Activated CD4-positive, alpha-beta T cell treated with anti-CD3 and anti-CD28 coated beads, Interleukin-2, amount 50 U/mL, for 48 hours (primary cell): ENCODE data around the gene F9.
"Not testable (repeated sequence)": the region's sequence is repeated elsewhere in the genome, so short reads cannot be mapped to it uniquely, and the experiment has no call there.

ENCODE experiments used
- DNase-seq, 2 experiments: peaks; one replicate each; pipeline ENCODE4 v3.0.0-alpha.2; 2020

Gene F9

DNA sequence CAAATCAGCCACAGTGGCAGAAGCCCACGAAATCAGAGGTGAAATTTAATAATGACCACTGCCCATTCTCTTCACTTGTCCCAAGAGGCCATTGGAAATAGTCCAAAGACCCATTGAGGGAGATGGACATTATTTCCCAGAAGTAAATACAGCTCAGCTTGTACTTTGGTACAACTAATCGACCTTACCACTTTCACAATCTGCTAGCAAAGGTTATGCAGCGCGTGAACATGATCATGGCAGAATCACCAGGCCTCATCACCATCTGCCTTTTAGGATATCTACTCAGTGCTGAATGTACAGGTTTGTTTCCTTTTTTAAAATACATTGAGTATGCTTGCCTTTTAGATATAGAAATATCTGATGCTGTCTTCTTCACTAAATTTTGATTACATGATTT, at the start of gene F9:
Gene F9, plus strand, starts transcription at position 190 of the 400 bp plus-strand sequence. Its CDS starts 26 bp downstream, at position 216.
- DNase-seq: no peak

DNA sequence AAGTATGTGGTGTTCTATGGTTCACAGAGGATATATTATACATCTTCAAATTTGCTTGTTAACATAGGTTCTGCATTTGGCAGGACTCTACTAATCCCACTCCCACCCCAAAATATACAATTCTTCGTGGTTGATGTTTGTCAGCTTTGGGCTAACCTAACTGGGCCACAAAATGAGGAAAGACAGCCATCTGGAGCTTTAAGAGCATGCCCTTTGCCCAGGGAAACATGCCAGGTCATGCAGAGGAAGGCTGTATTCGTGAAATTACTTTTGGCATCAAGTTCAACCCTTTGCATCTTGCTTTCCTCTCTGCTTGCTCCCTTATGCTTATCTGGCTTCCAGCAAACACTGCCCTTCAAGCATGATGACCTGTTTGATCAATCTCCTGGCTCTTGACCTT, 46.8 kb upstream of the F9 start:
- DNase-seq: no peak

DNA sequence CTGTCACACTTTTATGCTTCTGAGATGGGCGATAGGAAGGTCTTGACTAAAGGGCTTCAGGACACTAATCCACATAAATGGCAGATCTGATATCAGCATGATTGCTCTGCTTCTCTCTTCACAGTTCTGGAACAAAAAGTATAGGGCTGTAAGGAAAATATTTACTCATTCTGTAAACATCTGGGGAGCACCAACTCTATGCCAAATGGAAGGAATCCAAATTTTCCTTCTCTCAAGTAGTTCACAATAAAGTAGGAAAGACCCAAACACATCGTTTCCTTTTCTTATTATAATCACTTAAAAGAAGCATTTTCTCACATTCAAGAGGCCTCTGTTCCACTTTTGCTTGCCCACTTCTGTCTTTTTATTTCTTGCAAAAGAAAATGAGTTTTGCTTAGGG, 45.9 kb upstream of the F9 start:
- no peak for DNase-seq

DNA sequence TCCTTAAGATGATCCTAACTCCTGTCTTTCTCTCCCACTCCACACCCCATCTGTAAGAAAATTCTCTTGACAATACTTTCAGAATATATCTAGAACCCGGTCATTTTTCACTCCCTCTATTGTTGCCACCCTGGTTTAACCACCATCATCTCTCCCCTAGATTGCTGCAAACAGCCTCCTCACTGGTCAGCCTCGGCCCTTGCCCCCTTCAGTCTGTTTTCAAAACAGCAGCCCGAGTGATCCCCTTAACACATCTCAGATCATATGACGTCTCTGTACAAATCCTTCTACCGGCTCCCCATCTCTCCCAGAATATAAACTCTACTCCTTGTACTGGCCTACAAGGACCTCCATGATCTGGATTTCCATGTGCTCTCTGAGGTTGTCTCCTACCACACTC, 35.2 kb upstream of the F9 start:
- no peak for DNase-seq

DNA sequence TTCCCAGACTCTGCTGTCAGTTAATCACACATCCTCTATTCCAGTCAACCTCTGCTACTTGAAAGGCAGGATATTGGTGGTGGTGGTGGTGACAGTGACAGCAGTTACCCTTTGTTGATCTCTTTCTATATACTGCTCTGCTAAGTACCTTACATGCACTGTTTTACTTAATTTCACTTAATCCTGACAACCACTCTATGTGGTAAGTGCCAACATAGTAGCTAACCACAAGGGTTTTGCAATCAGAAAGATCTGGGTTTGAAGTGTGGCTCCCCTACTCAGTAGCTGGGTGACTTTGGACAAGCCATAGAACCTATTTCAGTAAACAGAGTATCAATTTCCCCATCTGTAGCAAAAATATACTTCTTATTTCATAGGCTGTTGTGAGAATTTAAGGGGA, 24.2 kb upstream of the F9 start:
- no peak for DNase-seq

DNA sequence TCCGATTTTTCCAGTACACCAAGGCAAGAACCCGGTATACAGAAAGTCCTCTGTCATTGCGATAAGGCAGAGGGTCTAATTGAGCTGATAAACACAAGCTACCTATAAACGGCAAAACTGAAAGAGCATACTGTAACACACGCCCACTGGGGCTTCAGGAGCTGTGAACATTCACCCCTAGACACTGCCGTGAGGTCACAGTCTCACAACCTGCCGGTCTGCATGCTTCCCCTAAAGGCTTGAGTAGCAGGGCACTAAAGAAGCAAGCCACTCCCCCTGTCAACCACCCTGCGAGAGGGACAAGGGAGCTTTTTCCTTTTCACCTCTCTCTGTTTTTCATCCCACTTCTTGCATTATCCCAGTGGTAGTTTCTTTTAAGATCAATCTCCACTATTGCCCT, 22.4 kb upstream of the F9 start:
- no peak for DNase-seq

DNA sequence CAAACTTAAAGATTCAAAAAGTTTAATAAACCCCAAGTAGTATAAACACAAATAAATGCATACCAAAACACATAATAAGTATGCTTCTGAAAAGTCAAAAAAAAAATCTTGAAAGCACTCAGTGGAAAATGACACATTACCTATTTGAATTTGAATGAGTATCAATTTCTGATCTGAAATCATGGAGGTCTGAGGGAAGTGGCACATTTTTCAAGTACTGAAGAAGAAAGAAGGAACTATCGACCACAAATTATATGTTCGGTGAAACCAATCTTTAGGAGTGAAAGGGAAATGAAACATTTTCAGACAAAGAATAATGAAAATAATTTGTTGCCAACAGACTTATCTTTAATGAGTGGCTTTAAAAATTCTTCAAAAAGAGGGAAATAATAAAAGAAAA, 12.1 kb upstream of the F9 start:
- no peak for DNase-seq

DNA sequence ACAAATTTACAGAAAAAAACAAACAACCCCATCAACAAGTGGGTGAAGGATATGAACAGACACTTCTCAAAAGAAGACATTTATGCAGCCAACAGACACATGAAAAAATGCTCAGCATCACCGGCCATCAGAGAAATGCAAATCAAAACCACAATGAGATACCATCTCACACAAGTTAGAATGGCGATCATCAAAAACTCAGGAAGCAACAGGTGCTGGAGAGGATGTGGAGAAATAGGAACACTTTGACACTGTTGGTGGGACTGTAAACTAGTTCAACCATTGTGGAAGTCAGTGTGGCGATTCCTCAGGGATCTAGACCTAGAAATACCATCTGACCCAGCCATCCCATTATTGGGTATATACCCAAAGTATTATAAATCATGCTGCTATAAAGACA, 1.7 kb upstream of the F9 start:
- DNase-seq: not testable (repeated sequence)

DNA sequence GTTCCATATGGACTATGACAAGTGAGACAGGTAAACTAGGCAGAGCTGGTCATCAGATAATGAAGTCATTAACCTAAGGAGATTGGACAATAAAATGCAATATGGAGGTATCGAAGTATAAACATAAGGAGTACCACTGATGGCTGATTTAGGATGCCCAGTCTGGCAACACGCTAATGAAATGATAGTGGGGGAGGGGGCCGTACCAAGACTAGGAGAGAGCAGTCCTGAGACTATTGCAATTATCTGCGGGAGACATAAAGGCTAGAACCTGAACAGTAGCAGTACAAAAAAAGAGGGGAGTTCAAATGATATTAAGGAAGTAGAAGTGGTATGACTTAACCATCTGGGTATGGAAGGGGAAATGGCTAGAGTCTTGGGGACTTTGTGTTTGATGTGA, 2.3 kb downstream of the F9 start:
- no peak for DNase-seq

DNA sequence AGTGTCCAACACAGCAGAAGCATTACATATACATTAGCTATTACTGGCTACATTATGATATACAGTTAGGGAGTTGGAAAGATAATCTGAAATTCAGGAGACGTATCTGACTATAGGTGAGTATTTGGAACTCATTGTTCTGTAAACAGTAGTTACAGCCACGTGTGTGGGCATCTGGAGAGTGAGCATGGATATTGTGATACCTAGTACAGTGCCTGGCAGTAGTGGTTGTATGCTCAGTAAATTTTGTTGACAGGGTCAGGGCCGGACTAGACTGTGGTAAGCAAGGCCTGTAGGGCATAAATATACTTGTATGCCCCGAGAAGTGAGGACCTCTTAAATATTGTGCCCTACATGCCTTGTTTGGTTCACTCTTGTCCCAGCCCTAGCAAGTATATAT, 2.9 kb downstream of the F9 start:
- DNase-seq: no peak

DNA sequence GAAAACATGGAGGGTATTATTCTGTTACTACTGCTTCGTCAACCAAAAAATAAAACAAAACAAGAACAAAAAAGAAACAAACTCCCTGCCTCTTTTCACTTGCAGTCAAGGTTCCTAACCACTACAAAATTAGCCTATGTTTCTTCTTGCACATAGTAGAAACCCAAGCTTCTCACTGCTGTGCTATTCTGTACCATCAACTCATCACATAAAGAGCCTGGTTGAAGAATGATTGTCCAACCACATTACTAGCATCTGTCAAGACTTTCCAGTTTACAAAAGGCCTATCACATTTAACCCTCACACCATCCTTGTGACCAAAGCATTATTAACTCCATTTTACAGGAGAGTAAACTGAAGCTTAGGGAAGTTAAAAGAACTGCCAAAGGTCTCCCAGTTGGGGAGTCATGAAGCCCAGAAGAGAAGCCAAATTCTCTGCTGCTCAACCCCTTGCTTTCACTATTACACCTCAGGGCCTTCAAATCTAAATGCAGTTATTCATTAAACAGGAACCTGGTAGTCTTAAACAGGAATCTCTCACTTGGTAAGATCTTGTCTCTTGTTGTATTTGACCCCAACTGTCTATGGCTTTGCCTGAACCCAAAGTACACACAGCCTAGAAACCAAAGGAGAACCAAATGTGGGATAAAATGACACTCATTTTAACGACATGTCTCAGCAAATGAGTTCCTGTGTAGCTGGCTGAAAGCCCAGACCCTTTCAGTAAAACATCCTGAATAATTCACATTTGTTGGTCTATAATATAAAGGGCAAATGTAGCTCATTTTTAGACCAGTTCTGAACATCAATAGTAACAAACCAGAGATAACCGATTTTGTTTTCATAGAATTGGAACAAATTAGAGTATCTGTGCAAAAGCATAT, 8.6 kb downstream of the F9 start:
- DNase-seq: no peak

DNA sequence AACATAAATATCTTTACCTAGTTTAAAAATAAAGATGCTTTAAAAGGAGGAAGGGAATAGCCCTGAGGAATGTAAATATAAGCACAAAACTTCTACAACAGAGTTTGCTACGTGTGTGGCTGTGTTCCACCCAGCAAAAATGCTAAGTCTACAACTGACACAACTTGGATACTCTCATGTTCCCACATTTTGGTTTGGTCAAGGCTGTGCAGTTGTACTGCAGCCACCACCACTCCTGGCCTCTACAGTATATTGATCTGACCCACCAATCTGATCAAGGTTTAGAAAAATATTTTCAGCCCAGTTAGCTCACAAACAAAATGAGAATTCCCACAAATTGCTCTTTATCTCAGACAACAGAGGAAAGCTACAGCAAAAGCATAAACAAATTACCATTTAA, 12.1 kb downstream of the F9 start:
- no peak for DNase-seq

DNA sequence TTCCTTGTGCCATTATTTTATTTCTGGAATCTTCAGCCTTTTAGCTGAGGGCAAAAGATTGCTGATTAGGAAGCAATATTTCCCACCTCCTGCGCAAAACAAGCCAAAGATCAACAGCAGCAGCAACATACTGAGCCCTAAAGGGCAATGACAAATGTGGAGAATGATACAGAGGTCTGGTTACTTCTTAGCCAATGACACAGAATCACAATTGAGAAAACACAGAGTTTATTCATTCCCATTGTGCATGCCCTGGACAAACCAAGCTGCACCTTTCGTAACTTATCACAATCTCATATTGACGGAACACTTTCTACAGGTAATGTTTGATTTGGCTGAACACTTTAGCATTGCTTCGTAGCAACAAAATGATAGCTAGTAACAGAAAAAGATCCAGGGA, 13.4 kb downstream of the F9 start:
- no peak for DNase-seq

DNA sequence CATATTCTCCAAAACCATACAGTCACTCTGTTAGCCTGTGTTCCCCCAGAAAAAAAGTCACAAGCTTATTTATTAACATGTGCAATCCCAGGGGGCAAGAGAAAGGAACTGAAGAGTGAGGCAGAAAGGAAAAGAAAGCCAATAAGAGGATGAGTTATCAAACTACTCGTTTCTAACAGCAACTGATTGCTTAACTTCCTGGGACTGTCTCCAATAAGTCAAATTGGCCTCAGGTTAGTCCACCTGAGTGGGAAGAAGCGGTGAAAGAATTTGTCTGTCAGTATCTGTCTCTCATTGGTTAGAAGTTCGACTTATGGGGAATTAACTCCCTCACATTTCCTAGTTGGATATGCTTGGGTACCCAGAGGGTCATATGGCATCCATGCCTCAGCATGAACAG, 14.1 kb downstream of the F9 start:
- DNase-seq: no peak

DNA sequence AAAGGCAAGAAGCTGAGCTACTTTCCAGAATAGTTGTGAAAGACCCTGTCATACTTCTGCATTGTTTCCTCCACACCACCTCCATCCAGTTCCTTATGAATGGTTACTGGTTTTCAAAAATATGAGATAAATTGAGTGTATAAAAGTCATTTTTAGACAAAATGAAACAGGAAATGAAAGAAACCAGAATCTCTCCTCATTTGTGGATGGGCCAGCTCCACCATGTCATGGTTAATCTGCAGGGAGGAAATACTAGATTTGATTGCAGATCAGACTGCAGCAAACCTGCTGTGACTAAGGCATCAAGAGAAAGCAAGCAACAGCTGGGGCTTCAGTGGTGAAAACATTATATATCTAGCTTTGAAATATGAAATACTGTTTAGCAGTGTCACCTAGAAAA, 23.8 kb downstream of the F9 start:
- no peak for DNase-seq

DNA sequence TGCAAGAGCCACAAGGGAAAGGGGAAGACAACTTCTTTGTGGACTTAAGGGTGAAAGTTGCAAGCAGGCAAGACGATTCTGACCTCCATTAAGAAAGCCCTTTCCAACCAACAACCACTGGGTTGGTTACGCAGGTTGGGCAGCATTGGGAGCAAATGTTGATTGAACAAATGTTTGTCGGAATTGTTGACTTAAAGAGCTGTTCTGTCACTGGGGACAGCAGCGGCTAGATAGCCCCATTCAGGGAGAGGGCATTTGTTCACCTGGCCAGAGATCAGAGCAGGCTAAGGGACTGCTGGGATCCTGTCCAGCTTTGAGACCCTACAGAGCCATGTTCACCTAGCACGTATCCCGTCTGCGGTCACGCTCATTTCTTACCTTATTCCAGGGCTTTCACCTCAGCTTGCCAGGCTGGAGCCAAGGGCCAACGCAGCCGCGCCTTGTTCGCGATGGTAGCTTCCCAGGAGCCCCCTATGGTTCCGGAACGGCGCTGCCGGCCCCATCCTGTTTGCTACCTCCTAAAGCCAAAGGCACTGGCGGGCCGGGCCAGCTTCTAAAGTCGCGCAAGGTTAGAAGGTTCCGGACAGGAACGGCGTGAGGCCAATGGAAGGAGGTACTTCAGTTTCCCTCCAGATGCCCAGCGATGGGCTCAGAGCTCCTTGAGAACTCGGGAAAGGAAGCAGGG, 24.6 kb downstream of the F9 start:
- DNase-seq: no peak

DNA sequence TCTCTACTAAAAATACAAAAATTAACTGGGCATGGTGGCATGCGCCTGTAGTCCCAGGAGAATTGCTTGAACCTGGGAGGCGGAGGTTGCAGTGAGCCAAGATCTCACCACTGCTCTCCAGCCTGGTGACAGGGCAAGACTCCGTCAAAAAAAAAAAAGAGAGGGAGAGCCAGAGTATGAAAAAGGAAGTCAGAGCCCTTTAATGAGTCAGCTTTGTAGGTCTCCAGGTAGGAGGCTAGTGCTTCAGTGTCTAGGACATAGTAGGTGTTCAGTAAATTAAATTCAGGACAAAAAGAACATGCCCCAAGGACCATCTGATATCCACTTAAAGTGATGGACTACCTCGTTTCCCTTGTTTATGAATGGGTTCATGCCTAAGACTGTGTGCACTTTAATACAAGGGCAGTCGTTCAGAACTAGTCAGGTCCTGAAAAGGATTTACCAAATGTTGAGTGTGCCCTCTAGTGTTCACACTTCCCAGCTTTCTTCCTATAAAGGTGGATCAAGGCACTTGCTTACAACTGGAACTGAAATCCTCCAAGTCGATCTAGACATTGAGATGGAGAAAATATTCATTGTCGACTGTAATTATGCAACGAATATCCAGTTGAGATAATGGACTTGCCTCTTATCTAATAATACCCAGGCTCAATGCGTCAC, 29.0 kb downstream of the F9 start:
- no peak for DNase-seq

DNA sequence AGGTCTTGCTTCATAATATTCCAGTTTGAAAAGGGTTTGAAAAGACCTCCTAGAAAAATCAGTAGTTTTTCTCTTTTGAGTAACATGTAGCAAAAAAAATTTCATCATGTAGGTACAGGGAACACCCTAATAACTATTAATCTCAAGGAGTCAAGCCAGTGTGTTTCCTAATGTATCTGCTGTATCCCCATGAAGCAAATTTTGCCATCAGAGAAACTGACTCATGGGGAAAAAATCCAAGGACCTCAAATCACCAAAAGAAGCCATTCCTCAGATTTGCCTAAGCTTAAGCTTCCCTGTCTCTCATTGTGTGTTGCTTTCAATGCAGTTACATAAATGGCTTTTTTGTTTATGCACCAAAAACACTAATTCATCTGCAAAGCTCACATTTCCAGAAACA, 29.7 kb downstream of the F9 start:
- no peak for DNase-seq

DNA sequence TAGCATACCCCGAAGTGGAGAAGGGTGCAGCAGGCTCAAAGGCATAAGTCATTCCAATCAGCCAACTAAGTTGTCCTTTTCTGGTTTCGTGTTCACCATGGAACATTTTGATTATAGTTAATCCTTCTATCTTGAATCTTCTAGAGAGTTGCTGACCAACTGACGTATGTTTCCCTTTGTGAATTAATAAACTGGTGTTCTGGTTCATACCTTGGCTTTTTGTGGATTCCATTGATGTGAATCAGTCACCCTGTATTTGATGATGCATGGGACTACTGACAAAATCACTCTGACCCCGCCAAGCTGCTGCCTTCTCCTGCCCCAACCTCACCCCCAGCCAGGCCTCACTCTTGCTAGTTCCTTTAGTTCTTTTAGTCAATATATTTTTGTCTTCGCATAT, 32.7 kb downstream of the F9 start:
- no peak for DNase-seq

DNA sequence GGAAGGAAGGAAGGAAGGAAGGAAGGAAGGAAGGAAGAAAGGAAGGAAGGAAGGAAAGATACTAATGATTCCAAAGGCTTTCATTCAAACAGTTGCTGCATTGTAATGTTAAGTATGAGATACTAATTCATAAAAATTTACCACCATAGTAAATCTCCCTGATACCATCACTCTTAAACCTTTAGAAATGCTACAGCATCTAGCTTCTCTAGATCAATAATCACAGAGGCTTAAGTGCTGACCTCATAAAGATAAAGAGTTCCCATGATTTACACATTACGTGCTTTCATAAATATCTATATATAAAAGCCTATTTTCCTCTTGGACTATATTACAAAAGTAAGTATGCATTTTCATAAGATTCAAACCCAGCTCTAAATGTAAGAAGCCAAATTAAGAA, 36.4 kb downstream of the F9 start:
- DNase-seq: no peak

DNA sequence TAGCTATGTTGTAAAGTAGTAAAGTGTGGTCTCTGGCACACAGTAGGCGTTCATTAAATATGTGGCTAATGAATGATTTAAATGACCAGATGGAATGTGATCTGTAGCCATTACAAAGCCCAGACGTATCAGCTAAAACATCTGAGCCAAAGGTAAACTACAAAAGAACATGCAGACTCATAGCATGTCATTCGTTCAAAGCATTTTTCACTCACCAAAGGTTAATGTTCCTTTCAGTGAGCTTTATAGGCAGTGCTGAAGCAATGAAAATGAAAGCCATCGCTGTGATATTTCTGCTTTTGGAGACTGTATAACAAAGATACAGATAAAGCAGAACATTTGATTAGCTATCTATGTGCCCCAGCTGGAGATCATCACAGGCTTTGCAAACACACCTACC, 50.5 kb downstream of the F9 start:
- DNase-seq: no peak

DNA sequence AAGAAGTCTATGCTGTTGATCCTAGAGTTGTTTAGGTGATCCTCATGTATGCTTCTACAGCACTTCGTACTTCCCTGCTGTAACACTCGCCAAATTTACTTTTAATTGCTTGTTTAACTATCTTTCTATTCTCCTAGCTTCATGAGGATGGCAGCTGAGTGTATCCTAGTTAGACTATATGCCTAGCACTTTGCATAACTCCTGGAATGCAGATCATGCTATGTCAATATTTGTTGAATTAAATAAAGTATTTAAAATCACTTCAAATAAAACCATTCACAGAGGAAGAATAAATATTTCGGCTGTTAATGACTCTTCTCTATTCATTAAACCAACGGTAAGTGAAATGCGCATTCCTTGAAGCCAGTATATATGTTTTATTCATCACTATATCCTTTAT, 55.1 kb downstream of the F9 start:
- DNase-seq: no peak

DNA sequence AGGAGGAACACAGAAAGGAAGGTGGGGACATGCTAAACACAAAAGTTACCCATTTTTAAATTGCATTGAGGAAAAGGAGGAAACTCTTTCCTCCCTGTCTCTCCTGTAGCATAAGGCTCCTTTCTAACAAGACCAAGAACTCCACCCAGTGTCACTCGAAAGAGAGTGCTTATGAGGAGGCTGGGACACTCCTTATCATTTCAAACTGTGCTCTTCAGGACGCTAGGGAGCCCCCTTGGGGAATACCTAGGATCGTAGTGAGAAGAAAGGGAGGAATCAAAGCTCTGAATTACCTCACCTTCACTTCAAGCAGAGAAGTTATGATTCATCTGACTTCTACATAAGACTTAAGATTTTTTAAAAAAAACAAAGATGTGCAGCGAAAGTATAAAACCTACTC, 65.5 kb downstream of the F9 start:
- DNase-seq: no peak

DNA sequence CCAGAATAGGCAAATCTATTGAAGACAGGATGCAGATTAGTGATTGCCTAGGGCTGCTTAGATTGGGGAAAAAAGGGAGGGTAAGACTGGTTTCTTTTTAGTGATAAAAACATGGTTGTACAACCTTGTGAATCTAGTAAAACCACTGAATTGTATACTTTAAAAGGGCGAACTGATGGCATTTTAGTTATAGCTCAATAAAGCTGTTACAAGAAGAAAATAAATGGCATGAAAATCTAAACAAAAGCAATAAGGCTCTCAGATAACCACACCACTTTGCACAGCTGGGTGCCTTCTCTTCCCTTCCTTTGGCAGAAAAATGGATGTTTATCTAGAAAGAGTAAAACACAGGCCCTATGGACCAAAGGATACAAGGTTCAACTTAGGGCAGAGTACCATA, 69.6 kb downstream of the F9 start:
- DNase-seq: no peak
